ENCODE data around the gene CCSER1.

- TF ChIP-seq CTCF (conservative IDR thresholded peaks at IDR 0.05; ENCODE audit: low read length), result no peak
- TF ChIP-seq EZH2phosphoT487 (IDR thresholded peaks at IDR 0.05; ENCODE audit: borderline replicate concordance), result no peak
Measured at GRCh38 chr4:90184560-90184959, 57.4 kb downstream of the CCSER1 start.

Data from Loucy (cell line).